ENCODE results near the gene CASP14.
"Not testable (repeated sequence)": the region's sequence is repeated elsewhere in the genome, so short reads cannot be mapped to it uniquely, and the experiment has no call there.

The CASP14 gene

GRCh38 chr19:15072930-15073647 lies 23.8 kb downstream of the CASP14 start:
- DNase-seq: no peak

GRCh38 chr19:15074371-15074770 lies 25.1 kb downstream of the CASP14 start:
- DNase-seq: no peak

DNA sequence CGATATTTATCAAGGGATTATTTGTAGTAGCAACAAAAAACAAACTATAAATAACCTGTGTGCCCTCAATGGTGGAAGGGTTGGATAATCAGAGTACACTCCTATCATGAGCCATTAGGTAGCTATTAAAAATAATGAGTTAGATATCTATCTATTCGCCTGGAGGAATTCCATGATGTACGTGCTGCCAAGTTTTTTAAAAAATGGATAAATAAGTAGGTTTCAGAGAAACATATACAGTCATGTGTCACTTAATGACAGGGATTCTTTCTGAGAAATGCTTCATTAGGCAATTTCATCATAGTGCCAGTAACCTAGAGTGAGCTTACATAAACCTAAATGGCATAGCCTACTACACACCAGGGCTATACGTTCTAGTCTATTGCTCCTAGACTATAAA lies 26.5 kb downstream of the CASP14 start:
- no peak for DNase-seq

- not testable (repeated sequence) for DNase-seq
These were observed 30.7 kb downstream of the CASP14 start for GRCh38 chr19:15080002-15080401.

DNA sequence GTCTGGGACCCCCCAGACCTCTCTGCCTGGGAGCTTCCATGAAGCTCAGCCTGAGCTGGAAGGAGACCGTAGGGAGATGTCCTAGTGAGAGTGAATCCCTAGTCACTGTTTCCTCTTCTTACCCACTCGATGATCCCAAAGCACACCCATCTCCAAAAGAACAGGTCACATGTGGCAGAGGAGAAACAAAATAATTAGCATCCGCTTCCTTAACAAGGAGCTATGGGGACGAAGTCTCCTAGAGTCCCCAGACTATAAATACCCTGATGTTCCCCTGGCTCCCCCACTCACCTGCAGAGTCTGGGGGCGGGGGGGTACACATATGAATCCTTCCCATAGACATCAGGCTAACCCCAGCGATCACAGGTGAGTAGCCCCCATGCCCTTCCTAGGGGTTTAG lies 32.6 kb downstream of the CASP14 start, which contains the start of gene OR1I1:
TSS of gene OR1I1 (plus strand) at position 301 of the 400 bp plus-strand sequence. CDS start 4,855 bp downstream, outside the sequence.
- DNase-seq: no peak

- DNase-seq: no peak
These were observed 37.9 kb downstream of the CASP14 start for GRCh38 chr19:15087182-15087581.

DNA sequence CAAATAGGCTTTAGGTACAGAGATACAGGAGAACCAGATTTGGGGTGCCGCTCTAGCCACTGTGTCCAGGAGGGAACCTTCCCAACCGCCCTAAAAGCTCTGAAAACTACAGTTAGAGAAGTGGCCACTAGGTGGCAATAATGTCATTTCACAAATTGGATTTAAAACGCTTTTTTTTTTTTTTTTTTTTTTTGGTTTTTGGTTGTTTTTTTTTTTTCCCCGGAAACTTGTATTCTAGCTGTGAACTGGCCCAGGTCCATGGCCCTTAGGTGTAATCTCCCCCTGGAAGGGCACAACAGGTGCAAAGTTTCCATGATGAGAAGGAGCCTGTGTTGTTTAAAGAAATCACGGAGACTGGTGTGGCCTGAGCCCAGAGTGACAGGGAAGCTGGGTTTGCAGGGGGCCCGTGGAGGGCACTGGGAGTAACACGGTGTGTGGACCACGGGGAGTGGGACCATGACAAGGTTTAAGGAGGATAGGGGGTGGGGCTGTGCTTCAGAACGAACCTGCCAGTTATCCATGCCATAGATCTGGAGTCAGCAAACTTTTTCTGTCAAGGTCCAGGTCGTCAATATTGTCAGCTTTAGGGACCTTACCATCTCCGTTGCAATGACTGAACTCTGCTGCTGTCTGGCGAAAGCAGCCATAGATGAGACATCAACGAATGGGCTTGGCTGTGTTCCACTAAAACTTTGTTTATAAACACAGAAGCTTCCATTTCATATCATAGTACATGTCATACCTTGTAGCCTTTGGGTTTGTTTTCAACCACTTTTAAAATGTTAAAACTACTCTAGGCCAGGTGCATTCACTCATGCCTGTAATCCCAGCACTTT lies 42.9 kb downstream of the CASP14 start:
- DNase-seq: peak in 1 of 2 donors; percentile 3

DNA sequence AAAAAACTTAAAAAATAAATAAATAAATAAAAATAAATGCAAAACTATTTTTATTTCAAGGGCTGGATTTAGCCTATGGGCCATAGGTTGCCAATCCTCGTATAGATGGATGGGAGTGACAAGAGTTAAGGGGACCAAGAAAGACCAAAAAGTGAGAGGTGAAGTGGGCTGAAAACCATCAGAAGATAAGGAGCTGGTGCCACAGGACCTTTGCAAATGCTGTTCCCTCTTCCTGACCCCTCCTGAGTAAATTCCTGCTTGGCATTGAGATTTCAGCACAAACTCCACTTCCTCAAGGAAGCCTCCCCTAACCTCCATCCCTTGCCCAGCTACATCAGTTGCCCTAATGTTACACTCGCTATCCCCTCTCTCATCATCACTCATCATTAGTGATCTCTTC lies 43.7 kb downstream of the CASP14 start:
- no peak for DNase-seq

DNA sequence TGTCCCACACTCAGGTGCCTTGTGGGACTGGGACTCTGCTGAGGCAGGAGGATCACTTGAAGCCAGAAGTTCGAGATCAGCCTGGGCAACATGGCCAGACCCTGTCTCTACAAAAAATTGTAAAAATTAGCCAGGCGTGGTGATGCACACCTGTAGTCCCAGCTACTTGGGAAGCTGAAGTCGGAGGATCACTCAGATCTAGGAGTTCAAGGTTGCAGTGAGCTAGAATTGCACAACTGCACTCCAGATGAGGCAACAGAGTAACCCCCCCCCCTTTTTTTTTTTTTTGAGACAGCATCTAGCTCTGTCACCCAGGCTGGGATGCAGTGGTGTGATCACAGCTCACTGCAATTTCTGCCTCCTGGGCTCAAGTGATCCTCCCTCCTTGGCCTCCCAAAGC lies 46.9 kb downstream of the CASP14 start:
- no peak for DNase-seq

DNA sequence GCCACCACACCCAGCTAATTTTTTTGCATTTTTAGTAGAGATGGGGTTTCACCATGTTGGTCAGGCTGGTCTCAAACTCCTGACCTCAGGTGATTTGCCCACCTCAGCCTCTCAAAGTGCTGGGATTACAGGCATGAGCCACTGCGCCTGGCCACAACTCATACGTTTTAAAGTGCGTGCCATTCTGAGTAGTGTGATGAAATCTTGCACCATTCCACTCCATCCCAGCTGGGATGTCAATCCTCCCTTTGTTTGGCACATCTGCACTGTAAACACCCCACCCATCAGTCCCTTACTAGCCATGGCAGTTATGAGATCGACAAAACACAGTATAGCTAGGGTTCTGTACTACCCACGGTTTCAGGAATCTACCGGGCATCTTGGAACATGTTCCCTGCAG lies 48.7 kb downstream of the CASP14 start:
- DNase-seq: not testable (repeated sequence)

- DNase-seq: no peak
These were observed 49.2 kb downstream of the CASP14 start for GRCh38 chr19:15098460-15098859.

DNA sequence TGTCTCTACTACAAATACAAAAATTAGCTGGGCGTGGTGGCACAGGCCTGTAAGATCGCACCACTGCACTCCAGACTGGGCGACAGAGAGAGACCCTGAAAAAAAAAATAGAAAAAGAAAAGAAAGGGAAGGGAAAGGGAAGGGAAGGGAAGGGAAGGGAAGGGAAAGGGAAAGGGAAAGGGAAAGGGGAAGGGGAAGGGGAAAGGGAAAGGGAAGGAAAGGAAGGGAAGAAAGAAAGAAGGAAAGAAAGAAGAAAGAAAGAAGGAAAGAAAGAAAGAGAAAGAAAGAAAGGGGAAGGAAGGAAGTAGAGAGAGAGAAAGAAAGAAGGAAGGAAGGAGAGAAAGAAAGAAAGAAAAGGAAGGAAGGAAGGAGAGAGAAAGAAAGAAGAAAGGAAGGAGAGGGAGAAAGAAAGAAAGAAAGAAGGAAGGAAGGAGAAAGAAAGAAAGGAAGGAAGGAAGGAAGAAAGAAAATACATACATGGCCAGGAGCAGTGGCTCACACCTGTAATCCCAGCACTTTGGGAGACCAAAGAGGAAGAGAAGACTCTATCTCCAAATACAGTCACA lies 49.8 kb downstream of the CASP14 start:
- no peak for DNase-seq

DNA sequence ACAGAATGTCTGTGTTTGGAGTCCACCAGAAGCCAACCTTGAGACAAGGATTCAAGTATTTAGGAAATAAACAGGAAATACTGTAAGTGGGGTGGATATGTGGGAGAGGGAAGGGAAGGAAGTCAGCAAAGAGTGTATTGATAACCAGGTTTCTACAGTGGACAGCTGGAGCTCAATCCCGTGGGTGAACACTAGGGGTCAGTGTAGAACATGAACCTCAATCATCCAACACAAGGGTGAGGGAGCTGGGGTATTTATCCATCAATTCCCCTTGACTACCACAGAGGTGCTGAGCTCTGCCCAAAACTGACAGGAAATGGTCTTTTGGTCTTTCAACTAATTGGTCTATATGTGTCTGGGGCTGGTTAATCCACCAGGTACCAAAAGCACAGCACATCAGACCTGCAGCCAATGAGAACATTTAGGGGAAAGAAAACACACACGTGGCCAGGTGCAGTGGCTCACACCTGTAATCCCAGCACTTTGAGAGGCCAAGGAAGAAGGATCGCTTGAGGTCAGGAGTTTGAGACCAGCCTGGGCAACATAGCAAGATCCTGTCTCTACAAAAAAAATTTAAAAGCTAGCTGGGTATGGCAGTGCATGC lies 52.3 kb downstream of the CASP14 start:
- no peak for DNase-seq

GRCh38 chr19:15104003-15104402 lies 54.7 kb downstream of the CASP14 start:
- no peak for DNase-seq

- no peak for DNase-seq
These were observed 55.1 kb downstream of the CASP14 start for GRCh38 chr19:15104411-15104810.

GRCh38 chr19:15105044-15105443 lies 55.8 kb downstream of the CASP14 start:
- no peak for DNase-seq

GRCh38 chr19:15107061-15108010 lies 58.1 kb downstream of the CASP14 start, which contains the start of gene SYDE1:
Gene SYDE1, plus strand, starts transcription at chr19:15107401. Its CDS starts 33 bp downstream, at chr19:15107434.
- no peak for DNase-seq
